Posterior vena cava (tissue), 2 donors: ENCODE measurements around the gene NUP205. TPM values are rescaled to one million over a fixed set of nuclear protein-coding genes. Genes with fewer than 3 reads are reported as not detected.
"Not testable (repeated sequence)": the region's sequence is repeated elsewhere in the genome, so short reads cannot be mapped to it uniquely, and the experiment has no call there.

ENCODE experiments used
- DNase-seq: peaks from one replicate; pipeline ENCODE4 v3.0.0-alpha.2; 2020; ENCODE audit warnings: low spot score
- intact Hi-C, 2 donors: fragments of 100-400 bp; cut with DNase I; formaldehyde crosslinking; loops; one replicate each; pipeline versions ENCODE4 v1.14.1 to v1.14.2; 2022 to 2023
- total RNA-seq, 2 donors: library from RNA; stranded (reverse); fragmentation: NEBNext Ultra II Directional; extraction: Animal tissue kit (Norgen Biotek cat#: 25700); gene quantifications; one replicate each; pipeline ENCODE4 v1.2.1, GENCODE V29; 2021
- donor health status: DM: yes; HTN: yes; CAD: no.
- donor health status: DM: yes; HTN: yes; CAD: no.

Gene NUP205
- total RNA-seq, 2 donors from 2014 or later, result 42.1 to 51.6 TPM

DNA sequence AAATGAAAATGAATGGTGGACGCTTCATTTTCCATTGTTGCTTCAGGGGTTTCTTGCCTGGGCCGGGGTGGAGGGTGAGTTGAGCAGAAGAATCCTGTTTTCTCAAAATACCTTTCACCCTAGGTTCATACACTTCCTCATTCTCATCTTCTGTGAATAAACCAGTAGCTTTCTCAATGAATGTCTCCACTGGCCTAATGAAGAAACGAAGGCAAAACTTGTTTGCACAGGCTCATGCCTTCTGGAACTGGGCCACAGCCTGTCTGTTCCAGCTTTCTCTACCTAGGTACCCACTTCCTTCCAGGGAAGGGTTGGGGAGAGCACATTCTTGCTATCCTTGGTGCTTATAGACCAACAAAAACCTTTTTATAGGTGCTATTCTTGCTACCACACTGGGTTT lies 125.9 kb downstream of the NUP205 start:
- intact Hi-C loops, result no loop called here
- DNase-seq, result no peak

GRCh38 chr7:135684136-135684535 lies 126.4 kb downstream of the NUP205 start:
- intact Hi-C loops, result no loop called here
- no peak for DNase-seq

DNA sequence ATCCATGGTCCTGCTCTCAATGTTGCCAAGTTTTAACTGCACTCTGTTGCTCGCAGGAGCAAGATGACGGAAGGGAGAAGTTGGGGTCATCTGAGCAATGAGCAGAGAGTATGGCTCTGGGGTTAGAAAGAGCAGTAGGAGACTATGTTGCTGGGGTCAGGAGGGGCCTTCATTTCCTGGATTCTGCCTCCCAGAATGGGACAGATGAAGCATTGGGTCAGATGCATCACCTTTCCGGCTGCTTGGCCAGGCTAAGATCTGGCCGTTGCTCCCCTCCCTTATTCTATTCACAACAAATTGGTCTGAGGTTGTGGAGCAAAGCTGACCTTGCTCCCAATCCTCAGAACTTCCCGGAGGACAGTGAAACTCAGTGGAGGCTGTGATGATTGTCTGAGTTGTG lies 127.0 kb downstream of the NUP205 start:
- intact Hi-C loops, result no loop called here
- no peak for DNase-seq

- intact Hi-C loops, result no loop called here
- DNase-seq, result no peak
These were observed 127.8 kb downstream of the NUP205 start for GRCh38 chr7:135685306-135686084.

- intact Hi-C loops, result no loop called here
- DNase-seq, result no peak
These were observed 129.7 kb downstream of the NUP205 start for GRCh38 chr7:135687466-135687865.

DNA sequence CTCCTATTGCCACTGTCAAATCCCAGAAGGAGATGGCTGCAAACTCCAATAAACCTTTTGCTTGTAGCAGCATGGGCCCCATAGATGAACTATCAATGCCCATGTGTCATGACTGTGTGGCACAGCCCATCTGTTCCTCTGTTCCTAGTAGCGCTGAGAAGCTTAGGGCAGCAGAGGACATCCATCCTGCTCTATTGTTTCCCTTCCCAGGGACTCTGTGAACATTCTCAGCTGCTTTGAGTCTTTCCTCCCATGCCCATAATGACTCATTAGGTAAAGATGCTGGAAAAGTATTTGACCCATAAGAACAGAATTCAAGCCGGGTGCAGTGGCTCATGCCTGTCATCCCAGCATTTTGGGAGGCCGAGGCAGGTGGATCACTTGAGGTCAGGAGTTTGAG lies 132.8 kb downstream of the NUP205 start:
- no peak for DNase-seq
- intact Hi-C loops, result no loop called here

- intact Hi-C loops, result no loop called here
- DNase-seq, result no peak
These were observed 134.3 kb downstream of the NUP205 start for GRCh38 chr7:135692055-135692454.

DNA sequence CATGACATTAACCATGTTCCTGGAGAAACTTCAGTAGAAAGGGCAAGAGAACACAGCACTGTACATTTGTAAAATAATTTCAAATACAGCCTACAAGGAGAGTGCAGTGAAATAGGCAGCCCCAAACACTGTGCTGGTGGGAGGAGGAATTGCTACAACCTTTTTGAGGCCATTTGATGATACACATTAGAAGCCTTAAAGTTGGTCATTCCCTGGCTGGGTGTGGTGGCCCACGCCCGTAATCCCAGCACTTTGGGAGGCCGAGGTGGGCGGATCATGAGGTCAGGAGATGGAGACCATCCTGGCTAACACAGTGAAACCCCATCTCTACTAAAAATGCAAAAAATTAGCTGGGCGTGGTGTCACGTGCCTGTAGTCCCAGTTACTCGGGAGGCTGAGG lies 134.9 kb downstream of the NUP205 start:
- DNase-seq, intact Hi-C loops: not testable (repeated sequence)

GRCh38 chr7:135693558-135693957 lies 135.8 kb downstream of the NUP205 start:
- intact Hi-C loops, result no loop called here
- DNase-seq, result no peak

DNA sequence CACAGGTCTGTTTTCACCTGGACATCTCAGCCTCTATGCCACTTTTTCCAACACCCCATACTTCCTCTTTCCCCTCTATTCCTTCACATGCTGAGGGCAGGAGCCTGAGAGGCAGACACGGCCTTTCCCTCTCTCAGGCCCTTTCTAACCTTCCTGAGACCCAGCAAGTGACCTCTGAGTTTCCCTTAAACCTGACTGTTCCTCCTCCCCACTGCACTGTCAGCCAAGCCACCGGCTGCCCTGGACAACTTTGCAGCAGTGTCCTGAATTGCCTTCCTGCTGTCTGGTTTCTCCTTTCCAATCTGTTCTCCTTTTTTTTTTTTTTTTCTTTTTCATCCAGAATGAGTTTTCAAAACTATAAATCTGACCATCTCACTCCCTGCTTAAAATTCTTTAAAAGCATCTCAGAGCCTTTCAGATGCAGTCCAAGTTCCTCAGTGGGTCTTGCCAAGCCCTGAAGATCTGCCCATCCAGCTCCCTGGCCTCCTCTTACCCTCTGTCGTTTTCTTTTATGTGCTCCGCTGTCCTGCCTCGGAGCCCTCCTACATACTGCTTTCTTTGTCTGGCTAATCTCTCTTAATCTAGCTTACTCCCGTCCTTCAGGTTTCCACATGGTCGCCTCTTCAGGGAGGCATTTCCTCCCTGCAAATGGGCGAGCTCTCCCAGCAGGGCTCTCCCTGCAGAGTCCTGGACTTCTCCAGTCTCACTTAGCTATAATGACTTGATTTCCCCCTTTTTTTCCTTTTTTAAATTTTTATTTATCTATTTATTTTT lies 139.7 kb downstream of the NUP205 start:
- intact Hi-C loops, result loop anchor here in 1 of 2 donors (1.0 kb wide), 1 partner anchor 23 kb away; no protein-coding TSS in a partner anchor
- DNase-seq, result no peak

Other genes starting within 250 kb of the NUP205 start
- gene CNOT4, start 47.8 kb upstream of the NUP205 start, total RNA-seq, result 10 to 100 TPM; 27.7 to 28.2 TPM
- 10 to 100 TPM; 26.3 to 34.4 TPM for gene STMP1, start 104.6 kb downstream of the NUP205 start, total RNA-seq
- gene SLC13A4, start 170.3 kb downstream of the NUP205 start, total RNA-seq, result under 1 TPM in 1 of 2 donors, not detected in 1; 0.62 TPM
- gene FAM180A, start 190.9 kb downstream of the NUP205 start, total RNA-seq, result 10 to 100 TPM; 11.9 to 38.1 TPM